ENCODE results near the gene IL36A.

Gene IL36A

GRCh38 chr2:113053666-113054065, 48.4 kb downstream of the IL36A start:
- DNase-seq: no peak

- no peak for DNase-seq
Measured at GRCh38 chr2:113054066-113054465, 48.8 kb downstream of the IL36A start.

GRCh38 chr2:113056521-113056920, 51.3 kb downstream of the IL36A start:
- no peak for DNase-seq

- DNase-seq: no peak
Measured at GRCh38 chr2:113057117-113057516, 51.9 kb downstream of the IL36A start.
